NK-92 (cell line): ENCODE data around the gene NDC1.

Experiments
- DNase-seq: peaks from one replicate; lab custom pipeline; 2025; ENCODE audit not compliant: unreplicated experiment; lab: John Stamatoyannopoulos, UW

NDC1 gene

DNA sequence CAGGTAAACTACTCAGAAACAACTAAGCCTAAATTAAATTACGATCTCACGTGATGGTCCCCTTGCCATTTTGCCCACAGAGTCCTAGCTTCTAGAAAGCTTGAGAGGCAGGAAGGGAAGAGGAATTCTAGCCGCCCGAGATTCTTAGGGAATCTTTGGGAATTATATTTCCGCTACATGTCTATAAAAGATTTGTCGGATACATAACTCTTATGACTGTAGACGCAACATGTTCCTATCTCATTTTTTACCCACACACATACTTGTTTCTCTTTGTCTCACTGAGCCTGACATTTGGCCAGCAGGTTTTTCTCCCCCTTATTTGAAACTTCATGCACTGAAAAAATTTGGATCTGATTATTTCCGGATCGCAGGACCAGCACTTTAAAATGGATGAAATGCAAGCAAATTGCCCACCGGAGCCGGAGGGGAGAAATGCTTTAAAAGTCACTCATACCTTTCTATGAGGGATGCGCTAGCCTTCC is 104.6 kb downstream of the NDC1 start:
- no peak for DNase-seq

DNA sequence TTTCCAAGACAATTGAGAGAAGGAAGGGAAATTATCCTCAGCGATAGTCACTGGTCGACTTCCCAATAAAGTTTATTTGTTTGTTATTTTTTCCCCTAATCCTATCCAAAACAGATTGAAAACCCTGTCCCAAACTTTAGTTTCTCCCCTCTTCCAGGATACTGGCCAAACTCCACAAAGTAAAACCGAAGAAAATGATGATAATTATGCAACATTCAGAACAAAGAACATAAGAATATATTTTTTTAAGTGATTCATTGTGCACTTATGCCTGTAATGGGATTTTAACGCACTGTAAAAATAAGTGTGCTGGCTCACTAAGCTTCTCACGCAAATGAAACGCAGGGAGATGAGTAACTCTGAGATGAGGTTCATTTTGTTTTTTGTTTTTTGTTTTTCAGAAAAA is 105.2 kb downstream of the NDC1 start:
- DNase-seq, result no peak

DNA sequence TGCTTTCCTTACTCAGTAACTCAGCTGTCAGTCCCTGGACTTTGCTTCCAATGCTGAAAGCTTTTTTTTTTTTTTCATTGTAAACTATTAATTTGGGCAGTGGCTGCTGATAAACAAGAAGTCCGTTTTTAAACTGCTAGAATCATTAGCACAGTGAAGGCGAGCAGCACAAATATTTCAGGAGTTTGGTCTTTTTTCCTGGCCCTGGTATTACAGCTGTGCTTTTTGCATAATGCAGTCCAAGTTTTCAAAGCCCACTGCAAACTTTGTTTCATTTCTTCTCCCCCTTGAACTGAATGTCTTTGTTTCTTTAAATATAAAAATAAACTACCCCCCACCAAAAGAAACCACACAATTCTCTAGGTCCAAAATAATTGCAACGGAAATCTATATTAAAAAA is 105.7 kb downstream of the NDC1 start:
- no peak for DNase-seq

DNA sequence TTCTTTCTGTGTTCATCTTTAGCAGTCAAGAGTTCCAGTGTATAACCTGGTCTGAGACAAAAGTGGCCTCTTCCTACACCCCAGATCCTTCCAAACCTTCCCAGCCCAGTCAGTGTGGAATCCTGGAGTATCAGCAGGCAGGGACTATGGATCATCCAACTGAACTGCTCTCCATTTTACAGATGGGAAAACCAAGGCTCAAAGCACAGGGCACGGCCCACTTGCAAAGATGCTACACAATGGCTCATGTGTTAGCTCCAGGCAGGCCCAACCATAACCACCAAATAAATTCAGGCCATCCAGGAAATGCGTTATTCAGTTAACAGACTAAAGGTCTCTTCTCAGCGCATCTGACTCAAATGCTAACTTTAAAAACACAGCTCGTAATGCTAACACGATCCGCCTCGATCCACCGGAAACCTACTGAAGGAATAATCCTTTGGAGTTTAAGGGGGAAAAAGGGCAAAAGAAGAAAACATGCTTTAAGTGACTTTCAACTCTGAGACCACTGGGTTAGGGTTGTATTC is 106.3 kb downstream of the NDC1 start:
- DNase-seq, result no peak

DNA sequence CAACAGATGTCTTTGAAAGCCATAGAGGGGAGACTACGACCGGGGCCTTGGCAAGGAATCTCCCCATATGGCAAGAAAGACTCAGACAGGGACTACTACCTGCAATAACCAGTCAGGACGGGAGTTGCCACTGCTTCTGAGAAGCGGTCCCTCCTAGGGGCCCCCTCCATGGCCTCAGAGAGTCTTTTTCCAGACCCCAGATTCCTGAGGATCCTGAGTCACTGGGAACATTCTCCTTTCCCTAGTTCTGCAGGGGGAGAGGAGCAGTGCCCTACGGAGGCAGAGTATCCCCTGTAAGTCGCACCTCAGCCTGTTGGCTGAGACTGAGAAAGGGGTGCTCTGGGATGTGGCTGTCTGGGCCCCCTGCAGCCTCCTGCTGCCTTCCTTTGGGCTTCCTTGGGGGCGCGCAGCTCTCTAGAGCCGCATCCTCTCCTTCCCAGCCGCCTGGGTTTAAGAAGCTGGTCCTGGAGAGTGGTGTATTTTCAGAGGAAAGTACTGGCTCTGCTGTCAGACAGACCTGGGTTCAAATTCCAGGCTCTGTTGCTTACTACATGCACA is 107.0 kb downstream of the NDC1 start:
- DNase-seq, result no peak

DNA sequence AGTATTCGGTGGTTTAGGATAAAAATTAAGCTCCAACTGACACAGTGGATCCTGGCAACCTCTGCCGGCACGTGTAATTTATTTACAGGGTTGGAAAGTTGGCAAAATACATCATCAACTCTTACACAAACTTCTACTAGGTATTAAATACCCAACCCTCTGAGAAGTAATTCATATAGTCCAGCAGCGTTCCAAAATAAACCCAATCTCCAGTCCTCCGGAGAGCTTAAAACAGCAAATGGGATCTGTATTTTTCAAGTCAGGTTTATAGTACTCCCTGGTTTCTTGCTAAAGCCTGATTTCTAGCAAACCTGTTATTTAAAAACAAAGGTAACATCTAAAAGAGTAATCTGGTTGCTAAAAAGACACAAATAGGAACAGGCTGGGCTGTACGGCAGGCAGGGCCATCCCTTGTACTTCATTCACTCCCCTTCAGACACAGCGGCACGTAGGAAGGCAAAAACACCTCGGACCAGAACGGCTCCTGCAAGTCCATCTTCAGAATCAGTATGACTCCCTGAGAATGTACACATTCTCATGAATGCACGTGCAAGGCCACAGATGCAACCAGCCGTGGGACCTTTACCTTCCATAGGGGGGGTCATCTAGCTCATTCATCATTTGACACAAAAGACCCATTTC is 107.8 kb downstream of the NDC1 start:
- DNase-seq, result no peak

DNA sequence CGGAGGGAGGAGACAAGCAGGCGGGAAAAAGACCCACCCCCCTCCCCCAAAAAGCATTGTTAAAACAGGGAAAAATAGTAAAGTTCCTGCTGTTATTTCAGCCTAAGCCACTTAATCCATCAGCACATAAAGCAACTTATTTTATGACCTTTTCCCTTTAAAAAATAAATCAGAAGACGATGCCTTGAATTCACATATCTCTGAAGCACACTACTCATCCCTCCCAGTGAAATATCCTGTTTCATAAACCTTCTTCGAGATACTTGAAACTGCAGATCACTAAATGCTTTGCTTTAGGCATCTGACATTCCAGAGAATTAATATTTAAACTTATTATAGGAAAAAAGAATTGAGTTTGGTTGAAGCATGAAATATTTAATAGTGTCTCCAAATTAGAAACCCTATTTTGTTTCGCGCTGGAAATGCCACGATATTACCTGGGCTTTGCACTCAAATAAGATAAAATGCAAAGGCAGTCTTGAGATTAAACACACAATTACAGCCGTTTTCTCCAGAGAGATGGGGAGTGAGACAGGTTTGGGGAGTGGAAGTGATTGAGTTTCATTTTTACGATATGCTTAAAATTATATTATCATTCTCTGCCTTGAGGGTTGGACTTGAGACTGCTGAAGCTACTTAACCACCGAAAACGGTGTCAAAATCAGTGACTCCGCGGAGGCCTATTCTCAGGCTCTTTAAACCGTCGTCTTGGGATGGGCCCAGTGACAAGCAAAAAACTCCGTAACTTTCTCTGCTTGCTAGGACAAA is 108.5 kb downstream of the NDC1 start:
- DNase-seq, result no peak

DNA sequence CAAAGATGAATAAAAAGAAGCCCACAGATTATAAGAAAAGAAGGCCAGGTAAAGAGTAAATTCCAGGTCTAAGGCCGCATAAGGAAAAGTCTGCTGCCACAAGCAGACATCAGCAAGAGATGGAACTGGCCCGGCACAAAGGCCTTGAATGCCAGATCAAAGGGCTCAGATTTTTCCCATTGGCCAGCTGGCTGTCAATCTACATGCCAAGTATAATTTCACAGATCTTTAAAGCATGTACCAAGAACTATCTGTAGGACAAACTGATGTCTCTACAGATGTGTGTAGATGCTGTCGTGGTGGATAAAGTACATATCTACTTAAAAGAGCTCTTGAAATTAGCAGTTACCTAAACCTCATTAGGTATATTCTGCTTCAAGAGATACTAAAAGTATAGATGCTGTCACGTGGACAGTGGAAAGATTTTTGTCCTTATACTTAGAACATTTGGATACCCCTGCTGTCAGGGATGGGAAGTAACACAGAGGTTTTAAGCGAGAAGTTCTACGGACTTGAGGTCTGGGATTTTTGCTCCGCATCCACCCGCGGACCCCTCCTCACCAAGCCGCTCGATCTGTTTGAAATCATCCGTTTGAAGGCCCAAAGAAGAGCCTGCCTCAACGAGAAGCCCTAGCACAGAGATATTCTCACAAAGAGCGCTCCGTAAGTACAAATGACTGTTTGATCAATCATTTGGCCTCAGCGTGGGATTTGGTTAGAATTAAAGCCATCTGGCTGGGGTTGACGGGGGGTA is 109.2 kb downstream of the NDC1 start:
- DNase-seq, result no peak

DNA sequence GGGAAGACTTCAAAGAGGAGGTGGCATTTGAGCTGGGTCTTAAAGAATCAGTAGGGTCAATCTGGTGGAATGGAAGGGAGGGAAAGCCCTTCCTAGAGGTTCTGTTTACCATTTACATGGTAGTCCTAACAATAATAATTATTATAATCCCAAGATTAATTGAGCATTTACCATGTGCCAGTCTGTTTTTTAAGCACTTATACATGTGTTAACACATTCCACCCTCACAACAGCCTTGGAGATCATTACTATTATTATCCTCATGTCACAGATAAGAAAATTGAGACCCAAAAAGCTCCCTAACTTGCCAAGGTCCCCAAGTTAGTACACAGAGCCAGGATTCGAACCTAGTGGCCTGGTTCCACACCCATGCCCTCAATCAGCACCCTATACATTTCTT is 109.9 kb downstream of the NDC1 start:
- DNase-seq, result no peak

DNA sequence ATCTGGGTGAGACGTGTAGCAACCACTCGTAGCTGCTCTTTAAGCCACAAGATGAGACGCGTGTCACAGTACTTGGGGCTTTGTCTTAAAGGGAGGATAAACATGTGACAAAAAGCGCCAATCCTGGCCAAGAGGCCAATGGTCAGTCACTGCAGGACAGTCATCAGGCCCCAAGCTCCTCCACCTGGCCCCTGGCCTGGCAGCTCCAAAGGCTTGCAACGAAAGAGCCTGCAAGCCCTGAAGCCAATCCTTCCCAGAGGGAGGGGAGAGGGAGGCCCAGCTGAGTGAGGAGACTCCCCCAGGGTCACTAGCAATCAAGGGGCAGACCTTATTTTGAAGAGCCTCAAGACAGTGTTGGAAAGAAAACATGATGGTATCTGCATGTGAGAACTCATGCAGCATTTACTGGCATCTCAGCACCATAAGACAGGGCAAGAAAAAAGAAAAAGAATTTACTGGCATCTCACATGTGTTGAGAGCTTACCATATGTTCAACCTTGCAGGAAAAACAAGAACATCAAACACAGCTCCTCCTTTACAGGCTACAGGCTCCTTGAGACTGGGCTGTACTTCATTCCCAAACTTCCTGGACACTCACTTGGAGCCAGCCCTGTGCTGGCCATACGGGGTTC is 110.5 kb downstream of the NDC1 start:
- no peak for DNase-seq

DNA sequence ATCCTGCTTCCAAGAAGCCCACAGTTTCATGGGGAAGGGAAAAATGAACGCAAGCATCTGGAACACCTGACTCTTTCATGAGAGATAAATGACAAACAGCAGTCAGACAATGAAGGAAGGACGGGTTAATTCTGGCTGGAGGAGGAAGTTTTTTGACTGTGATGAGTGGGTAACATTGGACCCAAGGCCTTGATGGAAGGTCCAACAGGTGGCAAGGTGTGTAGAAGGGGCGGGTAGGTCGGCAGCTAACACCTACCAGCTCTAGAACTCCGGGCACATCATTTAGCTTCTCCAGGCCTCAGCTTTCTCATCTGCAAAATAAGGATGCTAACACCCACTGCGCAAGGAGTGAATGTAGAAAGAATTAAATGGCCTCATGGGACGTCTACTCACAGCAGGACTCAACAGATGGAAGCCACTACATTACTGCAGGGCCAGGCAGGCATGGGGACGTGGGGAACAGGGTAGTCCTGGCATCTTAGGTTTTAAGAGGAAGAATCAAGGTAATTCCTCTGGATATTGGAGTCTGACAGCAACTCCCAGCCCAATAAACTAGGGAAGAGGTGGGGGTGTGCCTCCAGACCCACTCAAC is 112.0 kb downstream of the NDC1 start:
- DNase-seq, result no peak

DNA sequence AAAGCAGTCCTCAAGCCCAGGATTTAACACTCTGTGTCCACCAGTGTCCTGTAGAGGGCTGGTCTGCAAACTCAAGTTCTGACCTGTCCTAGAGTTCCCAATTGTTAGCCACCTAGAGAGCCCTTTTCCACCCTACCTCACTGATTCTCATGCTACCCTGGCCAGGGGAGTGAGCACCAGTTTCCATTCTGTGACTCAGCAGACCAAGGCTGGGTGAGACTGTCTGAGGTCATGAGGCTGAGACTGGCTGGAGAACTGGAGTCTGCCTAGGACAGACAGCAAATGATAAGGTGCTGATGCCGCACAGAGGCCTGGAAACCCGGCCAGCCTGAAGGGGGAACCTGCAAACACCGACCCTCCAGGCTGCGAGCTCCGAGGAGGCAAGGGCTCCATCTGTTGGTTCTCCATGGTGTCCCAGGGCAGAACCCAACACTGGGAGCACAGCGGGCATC is 112.8 kb downstream of the NDC1 start:
- DNase-seq, result no peak

DNA sequence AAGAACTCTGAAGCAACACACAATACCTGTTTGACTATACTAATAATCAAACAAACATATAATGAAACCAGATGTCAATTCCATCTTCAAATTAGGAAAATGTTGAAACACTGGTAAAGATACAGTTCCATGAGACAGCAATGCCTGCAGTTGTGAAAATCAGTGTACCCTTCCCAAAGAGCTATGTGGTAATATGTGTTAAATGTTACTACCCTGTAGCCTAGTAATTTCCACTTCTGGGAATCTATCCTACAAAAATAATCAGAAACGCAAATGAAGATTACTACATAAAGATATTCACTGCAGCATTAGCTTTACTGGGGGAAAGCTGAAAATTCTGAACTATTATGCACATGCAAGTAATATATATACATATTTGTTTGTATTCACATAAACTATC is 116.1 kb downstream of the NDC1 start:
- no peak for DNase-seq

DNA sequence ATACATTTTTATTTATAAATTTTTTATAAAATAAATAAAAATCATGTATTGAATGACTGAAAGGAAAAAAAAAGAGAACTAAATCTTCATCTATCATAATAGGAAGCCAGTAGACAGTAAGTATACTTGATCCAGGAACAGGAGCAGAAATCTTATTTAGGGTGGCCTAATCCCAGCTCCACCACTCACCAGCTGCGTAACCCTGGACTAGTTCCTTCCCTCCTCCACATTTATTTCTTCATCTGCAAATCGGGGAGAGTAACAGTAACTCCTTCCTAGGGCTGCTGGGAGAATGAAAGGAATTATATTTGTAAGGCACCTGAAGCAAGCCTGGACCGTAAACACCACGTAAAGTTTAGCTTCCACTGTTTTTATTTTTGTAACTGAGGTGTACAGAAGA is 117.0 kb downstream of the NDC1 start:
- no peak for DNase-seq

DNA sequence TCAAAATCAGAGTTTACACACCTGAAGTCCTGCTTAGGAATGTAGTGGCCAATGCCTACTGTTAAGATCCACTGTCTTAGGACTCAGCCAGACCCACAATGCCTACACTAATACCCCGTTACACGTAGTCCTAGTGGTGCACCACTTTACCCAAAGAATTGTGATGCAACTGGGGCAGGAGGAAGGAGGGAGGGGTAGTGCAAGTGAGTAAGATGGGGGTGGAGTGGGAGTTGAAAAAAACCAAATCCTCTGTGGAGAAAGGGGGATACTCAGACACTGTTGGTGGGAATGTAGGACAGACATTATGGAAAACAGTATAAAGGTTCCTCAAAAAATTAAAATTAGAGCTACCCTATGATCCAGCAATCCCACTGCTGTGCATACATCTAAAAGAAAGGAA is 118.6 kb downstream of the NDC1 start:
- DNase-seq, result no peak

DNA sequence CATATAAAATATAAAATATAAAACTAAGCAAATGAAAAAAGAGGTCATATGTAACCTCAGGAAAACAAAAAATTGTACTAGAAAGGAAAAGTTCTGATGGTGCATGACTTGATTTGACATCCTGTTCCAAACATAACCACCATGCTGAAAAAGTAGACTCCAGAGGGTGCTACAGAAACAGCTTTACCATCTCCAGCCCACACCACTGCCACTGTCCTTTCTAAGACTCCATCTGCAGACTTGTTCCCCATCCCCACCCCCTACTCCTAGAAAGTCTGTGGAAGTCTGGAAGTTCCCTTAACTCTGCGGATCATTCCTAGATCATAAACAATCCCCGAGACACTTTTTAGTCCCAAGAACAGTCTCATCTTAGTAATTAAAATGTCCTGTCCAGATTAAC is 119.7 kb downstream of the NDC1 start:
- DNase-seq, result no peak

DNA sequence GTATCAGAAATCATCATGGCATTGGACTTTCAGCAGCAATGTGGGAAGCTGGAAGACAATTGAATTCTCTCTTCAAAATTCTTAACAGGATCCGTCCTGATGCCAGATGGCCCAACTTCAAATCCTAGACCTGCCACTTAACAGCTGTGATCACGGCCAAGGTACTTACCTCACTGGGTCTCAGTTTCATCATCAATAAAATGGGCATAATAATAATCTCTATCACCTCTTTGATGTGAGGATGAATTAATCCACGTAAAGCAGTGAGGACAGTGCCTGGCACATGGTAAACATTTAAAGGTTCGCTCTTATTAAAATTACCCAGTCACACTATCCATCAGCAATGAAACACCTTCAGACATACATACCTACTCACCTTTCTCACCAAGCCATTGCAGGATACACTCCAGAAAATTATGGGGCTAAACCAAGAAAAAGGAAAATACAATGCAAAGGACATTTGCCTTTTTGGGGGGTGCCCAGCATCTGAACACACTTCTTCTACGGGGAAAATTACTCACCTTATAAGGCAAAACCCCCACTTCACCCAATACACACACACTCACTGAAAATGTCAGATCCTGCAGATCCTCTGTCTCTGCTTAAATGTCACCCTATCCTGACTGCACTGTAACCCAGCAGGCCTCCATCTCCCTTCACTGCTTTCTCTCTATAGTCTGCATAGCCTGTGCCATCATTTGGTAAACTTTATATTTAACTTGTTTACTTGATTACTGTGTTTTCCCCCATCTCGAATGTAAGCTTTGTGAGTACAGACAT is 120.9 kb downstream of the NDC1 start:
- no peak for DNase-seq

DNA sequence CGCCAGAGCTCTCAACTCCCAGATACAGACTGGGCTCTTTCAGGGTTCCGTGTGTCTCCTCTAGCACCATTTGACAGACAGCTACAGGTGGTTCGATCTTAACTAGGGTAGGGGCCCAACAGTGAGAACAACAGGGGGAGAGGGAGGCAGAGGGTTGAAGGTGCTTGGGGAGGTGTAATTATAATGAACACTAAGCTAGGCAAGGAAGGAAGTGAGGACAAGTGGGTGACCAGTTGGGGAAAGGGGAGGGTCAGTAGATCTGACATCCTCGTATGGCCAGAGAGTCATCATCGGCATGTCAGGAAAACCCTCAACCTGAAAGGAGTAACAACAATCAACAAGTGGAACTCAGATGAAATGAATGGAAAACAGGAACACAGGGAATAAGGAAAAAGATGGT is 121.9 kb downstream of the NDC1 start:
- DNase-seq, result no peak

DNA sequence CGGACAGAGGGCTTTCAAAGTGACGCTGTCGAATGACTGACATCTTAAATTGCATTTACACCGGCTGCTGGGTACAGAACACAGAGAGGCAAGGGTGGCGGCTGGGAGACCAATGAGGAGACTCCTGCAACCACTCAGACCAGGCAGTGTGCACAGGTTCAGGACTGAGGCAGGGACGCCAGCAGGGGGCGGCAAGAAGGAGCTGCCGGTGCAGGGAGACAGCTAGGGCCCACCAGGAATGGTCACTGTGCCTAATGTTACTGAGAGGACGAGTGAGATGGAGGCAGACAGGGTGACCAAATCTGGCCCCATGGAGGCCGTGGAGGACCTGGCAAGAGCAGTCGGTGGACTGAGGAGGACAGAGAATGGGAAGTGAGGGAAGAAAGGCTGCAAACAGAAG is 122.6 kb downstream of the NDC1 start:
- DNase-seq, result no peak
